Effector CD4-positive, alpha-beta T cell (primary cell): ENCODE measurements around the gene CDA. TPM values are rescaled to one million over a fixed set of nuclear protein-coding genes. Genes with fewer than 3 reads are reported as not detected.

Experiments
- DNase-seq: peaks from one replicate; pipeline ENCODE4 v3.0.0-alpha.2; 2020
- total RNA-seq: gene quantifications from one replicate; lab custom pipeline; 2026; lab: John Stamatoyannopoulos, UW

Gene CDA
- total RNA-seq: not detected

DNA sequence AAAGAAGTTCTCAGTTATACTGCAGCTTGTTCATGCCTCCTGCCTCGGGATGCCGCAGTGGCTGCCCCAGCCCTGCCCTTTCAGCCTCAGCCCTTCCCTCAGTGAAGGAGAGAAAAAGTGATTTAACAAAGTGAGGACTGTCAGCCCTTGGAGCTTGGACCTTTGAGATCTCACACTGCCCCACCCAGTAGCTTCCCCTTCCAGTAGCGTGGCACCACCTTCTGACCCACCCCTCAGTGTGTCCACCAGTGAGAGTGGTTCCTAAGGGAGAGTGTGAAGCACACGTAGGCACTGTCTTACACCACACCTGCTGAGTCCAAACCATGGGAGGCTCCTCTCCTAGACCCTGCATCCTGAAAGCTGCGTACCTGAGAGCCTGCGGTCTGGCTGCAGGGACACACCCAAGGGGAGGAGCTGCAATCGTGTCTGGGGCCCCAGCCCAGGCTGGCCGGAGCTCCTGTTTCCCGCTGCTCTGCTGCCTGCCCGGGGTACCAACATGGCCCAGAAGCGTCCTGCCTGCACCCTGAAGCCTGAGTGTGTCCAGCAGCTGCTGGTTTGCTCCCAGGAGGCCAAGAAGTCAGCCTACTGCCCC lies at the start of gene CDA:
Gene CDA, plus strand, starts transcription at position 464 of the 592 bp plus-strand sequence. Its CDS starts 33 bp downstream, at position 497.
- DNase-seq: no peak

DNA sequence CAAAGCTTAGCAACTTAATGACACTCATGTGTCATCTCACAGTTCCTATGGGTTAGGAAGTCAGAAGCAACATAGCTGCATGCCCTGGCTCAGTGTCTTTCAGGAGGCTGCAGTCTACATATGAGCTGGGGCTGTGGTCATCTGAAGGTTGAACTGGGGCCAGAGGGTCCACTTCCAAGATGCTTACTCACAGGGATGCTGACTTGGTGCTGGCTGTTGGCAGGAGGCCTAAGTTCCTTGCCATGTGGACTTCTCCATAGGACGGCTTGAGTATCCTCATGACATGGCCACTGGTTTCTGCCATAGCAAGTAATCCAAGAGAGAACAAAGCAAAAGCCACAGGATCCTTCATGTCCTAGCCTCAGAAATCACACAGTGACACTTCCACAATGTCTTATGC lies 48.6 kb upstream of the CDA start:
- DNase-seq: no peak

DNA sequence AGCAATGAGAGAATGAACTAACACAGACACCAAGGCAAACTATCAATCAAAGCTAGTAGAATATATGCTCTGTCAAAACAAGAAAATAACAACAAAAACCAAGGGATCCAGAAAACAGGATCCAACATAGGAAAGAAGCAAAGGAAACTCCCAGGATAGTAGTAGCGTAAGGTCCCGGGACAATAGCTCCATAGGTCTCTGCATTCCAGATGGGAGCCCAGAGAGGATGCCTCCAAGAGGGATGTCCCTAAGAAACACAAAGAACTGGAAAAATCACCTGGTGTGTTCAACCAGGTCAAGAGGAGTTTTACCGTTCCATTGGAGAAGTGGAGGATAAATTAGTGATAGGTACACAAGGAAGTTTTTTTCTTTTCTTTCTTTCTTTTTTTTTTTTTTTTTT lies 42.3 kb upstream of the CDA start:
- no peak for DNase-seq

DNA sequence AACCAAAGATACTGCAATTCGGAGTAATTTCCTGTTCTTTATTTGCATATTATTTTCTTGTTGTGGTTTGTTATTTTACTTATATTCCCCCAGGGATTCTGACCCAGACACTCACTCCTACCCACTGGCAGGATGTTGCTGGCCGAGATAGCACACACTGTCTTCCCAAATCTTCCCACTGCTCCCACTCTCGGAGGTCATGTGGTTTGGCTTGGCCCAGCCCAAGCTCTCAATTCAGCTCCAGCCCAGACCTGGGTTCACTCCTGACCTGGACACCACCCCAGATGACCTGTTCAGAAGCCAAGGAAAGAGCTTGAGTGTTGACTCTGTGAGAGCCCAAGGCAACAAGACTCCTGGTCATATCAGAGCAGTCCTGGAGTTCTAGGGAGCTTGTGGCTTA lies 37.7 kb upstream of the CDA start:
- no peak for DNase-seq

DNA sequence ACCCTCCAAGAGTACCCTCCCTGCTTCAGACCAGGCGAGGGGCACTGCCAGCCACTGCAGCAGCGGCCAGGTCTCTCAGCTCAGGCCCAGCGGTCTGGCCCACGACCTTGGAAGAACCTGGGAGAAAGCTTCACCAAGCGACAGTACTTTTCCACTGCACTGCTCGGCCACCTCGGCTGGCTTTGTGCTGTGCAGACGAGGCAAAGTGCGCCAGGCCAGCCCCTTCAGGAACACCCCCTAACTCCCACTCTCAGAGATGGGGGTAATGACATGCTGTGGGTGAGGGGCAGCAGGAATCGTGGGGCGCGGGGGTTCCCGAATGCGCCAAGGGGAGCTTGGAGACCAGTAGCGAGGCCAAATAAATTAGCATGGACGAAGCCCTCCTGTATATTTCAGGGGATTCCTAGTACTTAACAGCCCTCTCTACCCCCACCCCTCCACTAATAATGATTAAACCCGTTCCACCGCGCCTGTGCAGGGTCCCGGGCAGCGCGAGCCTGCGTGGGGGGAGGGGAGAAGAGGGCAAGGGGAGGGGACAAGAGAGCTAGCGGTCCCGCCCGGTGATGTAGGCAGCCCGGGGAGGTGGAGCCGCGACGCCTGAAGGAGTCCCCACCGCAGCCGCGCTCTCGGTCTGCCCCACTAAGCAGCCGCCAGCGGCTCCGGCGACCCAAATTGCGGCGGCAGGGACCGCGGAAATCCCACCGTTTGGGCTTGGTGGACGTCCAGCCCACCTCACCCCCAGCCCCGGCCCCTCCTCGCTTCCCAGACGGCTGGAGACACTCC lies 36.8 kb upstream of the CDA start, which contains the start of gene FAM43B:
Gene FAM43B, plus strand, starts transcription at position 629 of the 783 bp plus-strand sequence. CDS start 401 bp downstream, outside the sequence.
- DNase-seq: no peak

DNA sequence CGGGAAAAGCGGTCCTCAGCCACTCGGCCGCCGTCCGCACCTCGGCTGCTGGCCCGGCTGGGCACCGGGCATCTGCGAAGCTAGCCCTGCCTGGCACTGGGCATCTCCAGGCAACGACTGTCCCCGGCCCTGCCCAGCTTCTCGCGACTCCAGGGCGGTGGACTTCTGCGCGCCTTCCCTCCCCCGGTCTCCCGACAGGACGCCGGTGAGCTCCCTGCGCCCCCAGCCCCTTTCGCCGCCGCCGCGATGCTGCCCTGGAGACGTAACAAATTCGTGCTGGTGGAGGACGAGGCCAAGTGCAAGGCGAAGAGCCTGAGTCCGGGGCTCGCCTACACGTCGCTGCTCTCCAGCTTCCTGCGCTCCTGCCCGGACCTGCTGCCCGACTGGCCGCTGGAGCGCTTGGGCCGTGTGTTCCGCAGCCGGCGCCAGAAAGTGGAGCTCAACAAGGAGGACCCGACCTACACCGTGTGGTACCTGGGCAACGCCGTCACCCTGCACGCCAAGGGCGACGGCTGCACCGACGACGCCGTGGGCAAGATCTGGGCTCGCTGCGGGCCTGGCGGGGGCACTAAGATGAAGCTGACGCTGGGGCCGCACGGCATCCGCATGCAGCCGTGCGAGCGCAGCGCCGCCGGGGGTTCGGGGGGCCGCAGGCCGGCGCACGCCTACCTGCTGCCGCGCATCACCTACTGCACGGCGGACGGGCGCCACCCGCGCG lies 36.0 kb upstream of the CDA start:
- DNase-seq: no peak

DNA sequence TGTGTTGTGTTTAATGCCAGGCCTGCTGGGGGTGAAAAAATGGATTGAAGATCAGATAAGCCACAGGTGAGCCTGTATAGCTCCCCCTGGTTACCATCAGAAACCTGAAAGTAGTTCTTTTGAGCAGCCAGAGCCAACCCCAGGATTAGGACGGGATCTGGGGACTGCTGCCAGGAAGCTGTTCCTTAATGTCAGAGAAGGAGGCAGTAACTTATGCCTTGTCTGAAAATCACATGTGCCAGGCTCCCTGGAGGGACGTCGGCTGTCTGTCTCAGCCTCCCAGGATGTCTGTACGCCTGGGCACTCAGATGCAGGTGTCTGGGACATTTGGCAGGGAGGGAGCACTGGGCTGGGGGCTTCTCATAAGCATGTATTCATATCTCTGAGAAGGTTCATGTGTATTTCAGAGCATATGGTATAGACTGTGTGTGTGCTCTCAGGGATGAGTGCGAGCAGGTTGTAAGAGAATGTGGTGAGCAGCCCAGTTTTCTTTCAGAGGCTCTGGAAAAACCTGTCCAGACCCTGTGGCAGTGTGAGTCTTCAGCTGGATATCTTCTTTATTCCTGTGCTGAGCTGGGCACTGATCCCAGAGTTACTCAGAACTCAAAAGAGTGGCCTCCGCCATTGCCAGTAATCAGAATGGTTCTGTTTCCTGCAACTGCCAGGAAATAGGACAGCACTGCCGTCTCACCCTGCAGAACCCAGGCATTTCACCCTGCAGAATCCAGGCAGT lies 33.7 kb upstream of the CDA start:
- DNase-seq: no peak

DNA sequence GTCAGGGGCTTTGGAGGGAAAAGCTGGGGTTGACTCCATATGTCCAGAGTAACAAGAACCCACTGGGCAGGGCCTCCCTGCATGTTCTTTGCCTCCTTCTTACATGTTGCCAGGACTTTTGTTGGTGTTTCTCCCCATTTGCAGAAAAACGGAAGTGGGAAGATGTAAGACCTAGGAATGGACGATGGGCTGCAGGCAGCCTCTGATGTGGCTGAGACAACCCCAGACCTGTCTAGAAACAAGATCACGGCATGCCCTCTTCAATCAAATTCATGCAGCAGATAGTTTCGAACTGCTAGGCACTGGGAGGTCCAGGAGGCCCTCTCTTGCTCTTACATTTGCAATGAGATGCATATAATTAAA lies 33.2 kb upstream of the CDA start:
- no peak for DNase-seq

DNA sequence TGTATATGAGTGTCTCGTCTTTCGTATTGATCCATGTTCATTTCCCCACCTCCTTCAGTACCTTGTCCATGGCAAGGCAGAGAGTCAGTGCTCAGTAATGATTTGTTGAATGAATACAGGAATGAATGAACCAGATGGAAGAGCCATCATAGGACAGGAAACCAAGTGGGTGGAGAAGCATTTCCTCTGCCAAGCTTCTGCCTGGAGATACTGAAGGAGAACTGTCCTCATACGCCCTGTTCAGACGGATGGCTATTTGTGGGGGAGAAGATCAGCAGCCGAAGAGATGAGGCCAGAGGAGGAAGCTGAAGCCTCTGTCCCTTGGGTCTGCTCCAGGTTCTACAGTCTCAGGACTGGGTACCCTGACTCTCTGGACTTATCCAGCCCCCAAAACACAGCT lies 30.7 kb upstream of the CDA start:
- DNase-seq: no peak

DNA sequence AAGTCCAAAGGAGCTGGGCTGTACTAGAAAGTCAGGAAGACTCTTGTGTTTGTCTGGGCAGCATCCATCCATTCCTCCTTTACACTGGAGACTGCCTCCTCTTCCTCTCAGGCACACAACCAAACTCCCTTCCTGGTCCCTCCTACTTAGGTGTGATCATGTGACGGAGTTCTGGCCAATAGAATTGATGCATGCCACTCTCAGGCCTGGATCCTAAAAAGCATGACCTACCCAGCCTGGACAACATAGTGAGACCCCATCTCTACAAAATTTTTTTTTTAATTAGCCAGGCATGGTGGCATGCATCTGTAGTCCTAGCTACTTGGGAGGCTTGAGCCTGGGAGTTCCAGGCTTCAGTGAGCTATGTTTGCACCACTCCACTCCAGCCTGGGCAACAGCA lies 27.9 kb upstream of the CDA start:
- no peak for DNase-seq

DNA sequence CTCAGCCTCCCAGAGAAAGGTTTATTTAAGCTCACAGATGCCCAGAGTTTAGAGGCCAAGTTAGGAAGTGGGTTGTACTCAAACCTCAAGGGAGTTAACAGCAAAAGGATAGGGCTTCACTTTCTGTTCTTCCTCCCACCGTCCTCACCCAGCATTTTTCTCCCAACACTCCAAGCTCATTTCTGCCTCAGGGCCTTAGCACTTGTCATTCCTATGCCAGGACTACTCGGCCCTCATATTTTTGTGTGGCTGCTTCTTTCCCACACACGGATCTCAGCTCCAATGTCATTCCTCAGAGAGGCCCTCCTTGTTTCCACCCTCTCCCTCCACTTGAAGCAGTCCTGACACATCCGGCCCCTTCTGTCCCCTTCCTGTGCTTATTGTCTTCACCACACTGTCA lies 23.7 kb upstream of the CDA start:
- no peak for DNase-seq

DNA sequence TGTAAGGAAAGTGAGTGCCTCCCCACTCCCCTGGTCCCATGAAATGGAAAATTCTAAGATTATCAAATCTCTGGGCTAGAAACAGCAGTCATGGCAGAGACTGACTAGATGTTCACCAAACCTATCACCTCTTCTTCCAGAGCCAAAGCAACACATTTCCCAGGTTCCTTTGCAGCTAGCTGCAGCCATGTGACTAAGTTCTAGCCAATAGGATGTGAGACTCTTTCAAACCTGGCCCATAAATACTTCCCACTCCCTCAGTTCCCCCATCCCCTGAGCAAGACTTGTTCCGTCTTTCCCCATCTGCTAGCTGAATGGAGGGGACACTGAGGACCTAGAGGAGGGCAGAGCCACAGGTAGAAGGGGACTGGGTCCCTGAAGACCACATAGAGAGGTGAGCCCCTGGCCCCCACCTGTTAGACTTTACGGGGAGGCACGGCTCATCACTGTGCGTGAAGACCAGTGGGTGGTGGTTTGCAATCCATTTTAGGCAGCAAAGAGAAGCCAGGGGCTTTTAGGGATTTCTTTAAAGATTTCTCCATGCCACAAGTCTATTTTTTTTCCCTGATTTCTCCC lies 19.3 kb upstream of the CDA start:
- no peak for DNase-seq

DNA sequence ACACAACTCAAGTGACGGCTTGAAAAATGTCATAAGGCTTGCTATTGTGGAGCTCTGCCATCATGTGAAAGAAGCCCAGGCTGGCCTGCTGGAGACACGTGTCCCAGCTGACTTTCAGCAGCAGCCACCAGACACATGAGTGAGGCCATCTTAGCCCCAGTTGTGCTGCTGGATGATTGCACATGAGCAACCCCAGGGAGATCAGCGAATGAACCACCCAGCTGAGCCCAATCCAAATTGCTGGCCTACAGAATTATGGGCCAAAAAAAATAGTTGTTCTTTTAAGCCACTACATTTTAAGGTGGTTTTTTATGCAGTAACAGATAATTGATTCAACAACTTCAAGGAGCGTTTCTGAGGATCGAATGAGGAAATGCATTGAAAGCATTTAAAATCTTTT lies 17.5 kb upstream of the CDA start:
- no peak for DNase-seq

DNA sequence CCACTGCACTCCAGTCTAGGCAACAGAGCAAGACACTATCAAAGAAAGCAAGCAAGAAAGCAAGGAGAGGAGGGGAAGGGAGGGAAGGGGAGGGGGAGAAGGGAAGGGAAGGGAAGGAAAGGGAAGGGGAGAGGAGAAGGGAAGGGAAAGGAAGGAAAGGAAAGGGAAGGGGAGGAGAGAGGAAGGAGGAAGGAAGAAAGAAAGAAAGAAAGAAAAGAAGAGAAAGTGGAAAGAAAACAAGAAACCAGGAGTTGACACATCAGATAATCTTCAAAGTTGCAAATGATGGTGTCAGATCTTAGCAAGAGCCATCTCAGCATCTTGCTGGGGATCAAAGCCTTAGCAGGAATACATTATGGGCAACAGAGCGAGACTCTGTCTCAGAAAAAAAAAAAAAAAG lies 14.9 kb upstream of the CDA start:
- DNase-seq: no peak

DNA sequence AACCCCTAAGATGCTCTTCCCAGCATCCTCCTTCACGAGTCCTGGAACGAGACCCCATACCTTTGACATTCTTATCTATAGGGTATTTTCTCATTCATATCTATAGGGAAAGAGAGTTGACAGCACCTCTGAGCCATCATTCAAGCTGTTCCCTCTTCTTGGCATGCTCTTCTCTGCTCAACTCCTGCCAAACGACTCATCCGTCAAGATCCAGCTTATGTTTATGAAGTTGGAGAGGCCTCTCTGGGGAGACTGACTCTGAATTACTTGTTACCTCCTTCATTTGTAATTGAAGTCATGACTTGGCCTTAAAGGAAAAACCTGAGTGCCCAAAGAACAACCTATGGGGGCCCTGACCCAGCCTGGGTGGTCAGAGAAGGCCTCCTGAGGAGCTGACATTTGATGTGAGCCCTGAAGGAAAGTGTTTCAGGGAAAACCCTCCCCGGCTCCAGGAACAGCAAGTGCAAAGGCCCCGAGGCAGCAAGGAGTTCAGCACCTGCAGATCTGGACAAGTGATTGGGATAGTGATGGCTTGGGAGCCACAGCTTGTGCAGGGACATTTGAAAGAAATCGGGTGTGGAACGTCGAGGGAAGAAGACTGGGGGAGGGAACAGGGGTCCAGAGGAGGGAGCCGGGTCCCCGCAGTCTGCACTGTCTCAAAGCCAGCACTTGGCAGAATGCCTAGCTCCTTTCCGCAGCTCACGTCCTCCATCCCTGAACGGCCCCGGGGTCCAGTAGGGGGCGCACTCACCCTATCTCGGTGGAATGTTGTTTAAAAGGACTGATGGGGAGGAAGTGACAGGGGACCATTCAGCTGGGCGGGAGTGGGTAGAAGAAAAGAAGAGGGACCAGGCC lies 14.0 kb upstream of the CDA start:
- peak; percentile 42 for DNase-seq

DNA sequence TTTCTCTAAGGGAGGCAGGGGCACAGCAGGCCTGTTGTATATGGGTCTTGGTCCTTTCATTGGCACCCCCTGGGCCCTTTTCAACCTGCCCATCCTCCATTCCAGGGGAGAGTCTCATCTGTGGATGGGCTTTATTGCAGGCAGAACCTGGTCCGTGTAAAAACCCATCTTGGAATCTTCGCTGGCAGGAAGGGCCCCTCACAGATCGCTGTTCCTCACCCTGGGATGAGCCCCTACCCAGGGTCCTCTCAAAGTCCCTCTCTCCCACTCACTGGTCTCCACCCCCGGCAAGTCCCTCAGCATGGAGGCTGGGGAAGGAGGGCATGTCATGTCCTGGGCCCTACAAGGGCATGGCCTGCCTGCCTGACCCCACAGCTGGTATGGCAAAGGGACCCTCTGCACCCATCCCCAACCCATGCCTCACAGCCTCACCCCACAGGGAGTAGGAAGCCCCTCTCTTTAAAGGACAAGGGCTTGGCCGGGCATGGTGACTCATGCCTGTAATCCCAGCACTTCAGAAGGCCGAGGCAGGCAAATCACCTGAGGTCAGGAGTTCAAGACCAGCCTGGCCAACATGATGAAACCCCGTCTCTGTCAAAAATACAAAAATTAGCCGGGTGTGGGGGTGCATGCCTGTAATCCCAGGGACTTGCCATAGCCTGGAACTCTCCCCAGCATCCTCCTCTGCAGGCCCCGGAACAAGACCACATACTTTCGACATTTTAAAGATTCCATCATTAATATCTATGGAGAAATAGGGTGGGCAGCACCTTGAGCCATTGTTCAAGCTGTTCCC lies 13.2 kb upstream of the CDA start:
- DNase-seq: no peak

DNA sequence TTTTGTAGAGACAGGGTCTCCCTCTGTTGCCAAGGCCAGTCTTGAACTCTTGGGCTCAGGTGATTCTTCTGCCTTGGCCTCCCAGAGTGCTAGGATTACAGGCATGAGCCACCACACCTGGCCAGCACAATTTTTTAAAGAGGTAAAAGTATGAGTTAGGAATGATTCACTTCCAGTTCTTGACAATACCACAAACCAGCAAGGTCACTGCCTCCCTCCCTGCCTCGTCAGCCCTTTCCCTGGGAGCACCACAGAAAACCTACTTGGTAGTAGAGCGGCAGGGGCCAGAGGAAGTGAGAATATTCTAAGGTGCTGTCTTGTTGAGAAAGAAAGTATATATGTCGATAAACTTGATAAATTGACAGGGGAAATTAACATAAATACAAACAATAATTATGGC lies 10.8 kb upstream of the CDA start:
- no peak for DNase-seq

DNA sequence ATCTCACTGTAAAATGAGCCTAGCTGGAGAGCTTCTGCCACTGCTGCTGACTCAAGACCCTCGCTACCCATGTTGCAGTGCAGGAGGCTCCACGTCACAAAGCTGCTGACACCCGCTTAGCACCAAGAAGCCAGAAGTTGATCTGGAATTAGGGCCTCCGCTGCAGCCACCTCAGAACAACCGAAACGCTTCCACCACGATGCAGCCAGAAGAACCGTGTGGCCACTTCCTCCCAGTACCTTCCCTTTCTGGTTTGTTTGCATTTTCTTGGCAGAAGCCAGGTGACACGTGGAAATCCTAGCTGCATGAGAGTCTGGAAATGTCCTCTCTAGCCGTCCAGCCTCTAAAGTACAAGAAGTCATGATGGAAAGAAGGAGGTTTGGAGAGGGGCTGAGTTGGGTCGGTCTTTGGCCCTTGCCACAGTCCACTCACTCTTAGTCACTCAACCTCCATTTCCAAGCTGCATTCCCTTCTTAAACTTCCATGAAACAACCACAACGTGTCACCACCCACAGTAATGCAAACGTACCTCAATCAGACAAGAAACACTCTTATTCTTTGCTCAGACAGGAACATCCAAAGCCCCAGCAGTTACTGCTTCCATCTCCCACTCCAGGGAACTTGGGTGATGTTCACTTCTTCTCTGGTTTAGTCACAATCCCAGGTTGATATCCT lies 10.0 kb upstream of the CDA start:
- DNase-seq: no peak

DNA sequence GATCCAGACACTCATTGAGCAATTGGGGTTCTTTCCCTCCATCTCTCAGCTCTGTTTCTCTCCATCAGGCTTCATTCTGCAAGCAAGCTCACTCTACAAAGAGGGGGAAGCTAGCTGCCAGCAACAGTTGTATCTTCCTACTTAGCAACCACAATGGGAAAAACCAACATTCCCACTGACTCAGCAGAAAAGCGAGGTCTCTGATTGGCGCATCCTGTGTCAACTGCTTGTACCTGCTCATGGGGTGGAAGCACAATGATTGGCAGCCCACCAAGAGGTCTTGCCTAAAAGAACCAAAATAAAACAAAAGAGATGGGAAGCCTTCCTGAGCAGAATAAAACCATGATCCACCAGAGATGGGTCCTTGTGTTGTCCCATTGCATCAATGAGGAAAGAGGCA lies 4.0 kb upstream of the CDA start:
- DNase-seq: no peak

DNA sequence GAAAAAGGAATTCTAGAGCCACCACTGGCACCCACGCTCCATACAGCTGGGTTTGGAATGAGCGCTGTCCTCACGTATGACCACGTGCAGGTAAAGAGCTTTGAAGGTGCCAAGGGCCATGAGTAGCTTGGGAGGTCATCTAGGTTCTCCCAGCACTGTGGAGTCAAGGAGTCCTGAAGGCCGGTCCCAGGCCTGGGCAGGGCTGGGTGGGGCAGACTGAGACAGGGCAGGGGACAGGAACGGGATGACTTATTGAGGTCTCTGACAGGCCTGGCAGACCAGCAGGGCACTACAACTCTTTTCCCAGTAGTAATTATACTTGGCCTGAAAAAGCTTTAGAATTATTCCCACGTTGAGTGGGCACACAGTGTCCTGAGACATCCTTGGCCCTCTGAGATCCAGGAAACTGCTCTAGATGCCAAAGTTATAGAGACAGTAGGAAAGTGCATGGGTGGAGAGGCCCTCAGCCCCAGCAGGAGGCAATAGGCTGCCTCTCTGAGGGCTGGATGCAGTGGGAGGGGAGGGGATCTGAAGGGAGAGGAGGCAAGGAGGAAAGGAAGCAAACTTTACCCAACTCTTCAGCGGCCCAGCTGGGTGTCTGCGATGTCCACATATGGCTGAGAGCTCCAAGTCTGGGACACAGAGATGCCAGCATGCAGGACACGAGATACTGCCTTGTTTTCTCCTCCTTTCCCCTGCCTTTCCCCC lies 1.8 kb upstream of the CDA start:
- DNase-seq: no peak
